K562 (cell line): ENCODE measurements around the gene DUSP21. TPM values are rescaled to one million over a fixed set of nuclear protein-coding genes. Genes with fewer than 3 reads are reported as not detected.

Source experiments
- ASH1L ChIP-seq: fragments of 450-650 bp; IDR thresholded peaks from 2 replicates; pipeline ENCODE4 v1.6.1; 2018; ENCODE audit warnings: borderline replicate concordance, mild to moderate bottlenecking, low read depth; ENCODE audit not compliant: partially characterized antibody
- CAMTA2 ChIP-seq: fragments of 250-450 bp; sonication (Bioruptor Pico); conservative IDR thresholded peaks from 2 replicates; pipeline ENCODE4 v1.5.1; 2022
- CGGBP1 ChIP-seq: fragments of 250-450 bp; sonication (Bioruptor Pico); IDR thresholded peaks from 2 replicates; pipeline ENCODE4 v1.9.0; 2021; ENCODE audit warnings: mild to moderate bottlenecking
- E2F3 ChIP-seq: fragments of 250-450 bp; sonication (Bioruptor Pico); IDR thresholded peaks from 2 replicates; pipeline ENCODE4 v1.4.0; 2020; ENCODE audit warnings: mild to moderate bottlenecking
- GATA2 ChIP-seq: sonication (generic); formaldehyde crosslinking; IDR thresholded peaks from 2 replicates; pipeline ENCODE4 v1.4.0; 2020; ENCODE audit warnings: mild to moderate bottlenecking, missing genetic modification reagents
- GATAD2A ChIP-seq: fragments of 450-650 bp; IDR thresholded peaks from 2 replicates; pipeline ENCODE4 v1.6.1; 2017
- GTF2F1 ChIP-seq: IDR thresholded peaks from 2 replicates; pipeline ENCODE4 v1.6.1; 2011; ENCODE audit warnings: low read depth, low read length, improper control_type of control experiment
- MECOM ChIP-seq: fragments of 250-450 bp; sonication (Bioruptor Pico); IDR thresholded peaks from 2 replicates; pipeline ENCODE4 v1.8.0; 2022; ENCODE audit warnings: inconsistent platforms
- MTF1 ChIP-seq: fragments of 250-450 bp; sonication (Bioruptor Pico); IDR thresholded peaks from 2 replicates; pipeline ENCODE4 v1.9.0; 2021; ENCODE audit warnings: moderate library complexity, mild to moderate bottlenecking, inconsistent platforms, borderline replicate concordance
- NR2F6 ChIP-seq: fragments of 450-650 bp; formaldehyde crosslinking; IDR thresholded peaks from 2 replicates; pipeline ENCODE4 v1.4.0; 2020; ENCODE audit warnings: mild to moderate bottlenecking
- PTRF ChIP-seq: fragments of 450-650 bp; IDR thresholded peaks from 2 replicates; pipeline ENCODE4 v1.6.1; 2016; ENCODE audit warnings: mild to moderate bottlenecking, missing genetic modification characterization, missing compliant biosample characterization
- RBM22 ChIP-seq: fragments of 200-400 bp; formaldehyde crosslinking; IDR thresholded peaks from 2 replicates; pipeline ENCODE4 v1.6.1; 2018; ENCODE audit warnings: low read length, low read depth; ENCODE audit not compliant: poor library complexity, severe bottlenecking
- ZKSCAN8 ChIP-seq: fragments of 200-800 bp; sonication (Bioruptor generic); IDR thresholded peaks from 2 replicates; pipeline ENCODE4 v1.6.1; 2016; ENCODE audit warnings: missing genetic modification characterization, missing compliant biosample characterization
- ZNF347 ChIP-seq: fragments of 450-650 bp; formaldehyde crosslinking; IDR thresholded peaks from 2 replicates; pipeline ENCODE4 v1.4.0; 2020; ENCODE audit warnings: low read depth, mild to moderate bottlenecking, moderate library complexity
- ZNF609 ChIP-seq: sonication (generic); formaldehyde crosslinking; IDR thresholded peaks from 2 replicates; pipeline ENCODE4 v1.8.1; 2023; ENCODE audit warnings: missing genetic modification reagents, mild to moderate bottlenecking, borderline replicate concordance
- ZNF79 ChIP-seq: fragments of 250-450 bp; sonication (Bioruptor Pico); IDR thresholded peaks from 2 replicates; pipeline ENCODE4 v1.4.0; 2020; ENCODE audit warnings: low read depth, mild to moderate bottlenecking, moderate library complexity
- ZNF830 ChIP-seq: fragments of 250-450 bp; sonication (Bioruptor Pico); IDR thresholded peaks from 2 replicates; pipeline ENCODE4 v1.5.0; 2021; ENCODE audit warnings: mild to moderate bottlenecking
- polyA plus RNA-seq, 8 experiments: library from polyadenylated mRNA; depleted of rRNA in 4 of 8; stranded (reverse) in 5 of 8; unstranded in 3 of 8; fragments of >200 nt; fragmentation: Nextera tagmentation in 2 of 8; fragmentation: Illumina TruSeq in 1 of 8; extraction: Ambion mirVana in 2 of 8; extraction: Trizol in 1 of 8; gene quantifications; 2 replicates each; pipeline versions ENCODE4 v1.2.1 to v1.2.3, GENCODE V29; 2011 to 2014; ENCODE audit warnings: inconsistent platforms in 1 of 8, missing spikeins in 1 of 8
- total RNA-seq, 7 experiments: library from RNA; depleted of rRNA in 6 of 7; stranded (reverse); fragments of >200 nt in 6 of 7; fragmentation: Illumina TruSeq in 2 of 7; extraction: Trizol in 2 of 7; gene quantifications; 2 replicates each; pipeline versions ENCODE4 v1.2.1 to v1.2.3, GENCODE V29; 2011 to 2021; ENCODE audit warnings: low replicate concordance in 1 of 7
- TF ChIP-seq, protein P1 (sequence below): fragments of 250-450 bp; sonication (Bioruptor Pico); IDR thresholded peaks from 2 replicates; pipeline ENCODE4 v1.8.0; 2022; ENCODE audit warnings: moderate library complexity, mild to moderate bottlenecking, inconsistent platforms
- TF ChIP-seq, protein P2 (sequence below): fragments of 250-450 bp; sonication (Bioruptor Pico); IDR thresholded peaks from 2 replicates; pipeline ENCODE4 v1.5.0; 2020; ENCODE audit warnings: mild to moderate bottlenecking
- TF ChIP-seq, protein P3 (sequence below): fragments of 250-450 bp; sonication (Bioruptor Pico); IDR thresholded peaks from 2 replicates; pipeline ENCODE4 v1.4.0; 2020; ENCODE audit warnings: mild to moderate bottlenecking

DUSP21 gene
- total and polyA plus RNA-seq, 9 of the 15 experiments (the other 6 are each of a cell fraction or from before 2014, with no cell fraction given) = 0.14 to 2.5 (median 1.3) TPM

DNA sequence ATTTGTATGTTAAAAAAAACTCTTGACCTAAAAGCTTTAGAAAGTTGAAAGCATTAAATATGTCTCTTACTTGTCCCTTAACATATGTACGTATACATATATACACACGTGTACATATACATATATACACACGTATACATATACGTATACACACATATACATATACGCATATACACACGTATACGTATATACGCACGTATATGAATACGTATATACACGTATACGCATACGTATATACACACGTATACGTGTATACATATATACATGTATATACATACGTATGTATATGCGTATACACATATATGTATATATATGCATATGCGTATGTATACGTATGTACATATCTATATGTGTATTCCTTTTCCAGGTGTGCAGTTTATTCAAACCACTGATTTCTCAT is 32.9 kb downstream of the DUSP21 start (continued):
- TF ChIP-seq ZNF79 (CRISPR knock-in tag) (peak; percentile 69; the same call in 1 of the 2 replicates), GTF2F1 (no peak), ZNF347 (CRISPR knock-in tag) (no peak), GATA2 (CRISPR knock-in tag) (no peak), ZNF609 (CRISPR knock-in tag) (no peak), CAMTA2 (CRISPR knock-in tag) (peak; percentile 87; the same call in 1 of the 2 replicates), CGGBP1 (no peak), ZNF830 (CRISPR knock-in tag) (no peak), E2F3 (CRISPR knock-in tag) (0 out of 2 replicates have a peak, but pooled peaks have one; percentile 63), ZKSCAN8 (CRISPR knock-in tag) (no peak), GATAD2A (no peak), ASH1L (no peak), MTF1 (CRISPR knock-in tag) (peak; percentile 98), NR2F6 (peak; percentile 94), MECOM (0 out of 2 replicates have a peak, but pooled peaks have one; percentile 38), PTRF (tag) (peak; percentile 17; the same call in 1 of the 2 replicates), RBM22 (no peak)
- TF ChIP-seq, protein P1, sequence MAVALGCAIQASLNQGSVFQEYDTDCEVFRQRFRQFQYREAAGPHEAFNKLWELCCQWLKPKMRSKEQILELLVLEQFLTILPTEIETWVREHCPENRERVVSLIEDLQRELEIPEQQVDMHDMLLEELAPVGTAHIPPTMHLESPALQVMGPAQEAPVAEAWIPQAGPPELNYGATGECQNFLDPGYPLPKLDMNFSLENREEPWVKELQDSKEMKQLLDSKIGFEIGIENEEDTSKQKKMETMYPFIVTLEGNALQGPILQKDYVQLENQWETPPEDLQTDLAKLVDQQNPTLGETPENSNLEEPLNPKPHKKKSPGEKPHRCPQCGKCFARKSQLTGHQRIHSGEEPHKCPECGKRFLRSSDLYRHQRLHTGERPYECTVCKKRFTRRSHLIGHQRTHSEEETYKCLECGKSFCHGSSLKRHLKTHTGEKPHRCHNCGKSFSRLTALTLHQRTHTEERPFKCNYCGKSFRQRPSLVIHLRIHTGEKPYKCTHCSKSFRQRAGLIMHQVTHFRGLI (CRISPR knock-in tag) = peak; percentile 93
- TF ChIP-seq, protein P2, sequence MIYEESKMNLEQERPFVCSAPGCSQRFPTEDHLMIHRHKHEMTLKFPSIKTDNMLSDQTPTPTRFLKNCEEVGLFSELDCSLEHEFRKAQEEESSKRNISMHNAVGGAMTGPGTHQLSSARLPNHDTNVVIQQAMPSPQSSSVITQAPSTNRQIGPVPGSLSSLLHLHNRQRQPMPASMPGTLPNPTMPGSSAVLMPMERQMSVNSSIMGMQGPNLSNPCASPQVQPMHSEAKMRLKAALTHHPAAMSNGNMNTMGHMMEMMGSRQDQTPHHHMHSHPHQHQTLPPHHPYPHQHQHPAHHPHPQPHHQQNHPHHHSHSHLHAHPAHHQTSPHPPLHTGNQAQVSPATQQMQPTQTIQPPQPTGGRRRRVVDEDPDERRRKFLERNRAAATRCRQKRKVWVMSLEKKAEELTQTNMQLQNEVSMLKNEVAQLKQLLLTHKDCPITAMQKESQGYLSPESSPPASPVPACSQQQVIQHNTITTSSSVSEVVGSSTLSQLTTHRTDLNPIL (CRISPR knock-in tag) = 0 out of 2 replicates have a peak, but pooled peaks have one; percentile 55
- TF ChIP-seq, protein P3, sequence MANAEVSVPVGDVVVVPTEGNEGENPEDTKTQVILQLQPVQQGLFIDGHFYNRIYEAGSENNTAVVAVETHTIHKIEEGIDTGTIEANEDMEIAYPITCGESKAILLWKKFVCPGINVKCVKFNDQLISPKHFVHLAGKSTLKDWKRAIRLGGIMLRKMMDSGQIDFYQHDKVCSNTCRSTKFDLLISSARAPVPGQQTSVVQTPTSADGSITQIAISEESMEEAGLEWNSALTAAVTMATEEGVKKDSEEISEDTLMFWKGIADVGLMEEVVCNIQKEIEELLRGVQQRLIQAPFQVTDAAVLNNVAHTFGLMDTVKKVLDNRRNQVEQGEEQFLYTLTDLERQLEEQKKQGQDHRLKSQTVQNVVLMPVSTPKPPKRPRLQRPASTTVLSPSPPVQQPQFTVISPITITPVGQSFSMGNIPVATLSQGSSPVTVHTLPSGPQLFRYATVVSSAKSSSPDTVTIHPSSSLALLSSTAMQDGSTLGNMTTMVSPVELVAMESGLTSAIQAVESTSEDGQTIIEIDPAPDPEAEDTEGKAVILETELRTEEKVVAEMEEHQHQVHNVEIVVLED (CRISPR knock-in tag) = 0 out of 2 replicates have a peak, but pooled peaks have one; percentile 48
